ENCODE data around the gene ARAP1. TPM values are rescaled to one million over a fixed set of nuclear protein-coding genes. Genes with fewer than 3 reads are reported as not detected.

The ARAP1 gene
- total RNA-seq, 1 donor from 2014 or later, result 139 TPM

- no peak overlapping the region for H3K27ac Mint-ChIP-seq
- H3K27me3 Mint-ChIP-seq, result no peaks in the 10 kb centered on the region
- ChIA-PET CTCF (no interaction called here), POLR2A (no interaction called here)
- no peak overlapping the region for H3K4me3 Mint-ChIP-seq
- no peak for ATAC-seq (ENCODE audit: low read depth)
- TF ChIP-seq CTCF (IDR thresholded peaks at IDR 0.05), result no peak
- H3K36me3 Mint-ChIP-seq (ENCODE audit: low read depth), result peaks cover 88% of the 10 kb centered on the region
- peaks cover 2% of the 10 kb centered on the region for H3K4me1 Mint-ChIP-seq
- intact Hi-C loops (cut with micrococcal nuclease), result no loop called here
- no peak for DNase-seq
- H3K9me3 Mint-ChIP-seq, result no peaks in the 10 kb centered on the region
Measured at GRCh38 chr11:72704783-72705265, 47.4 kb downstream of the ARAP1 start.

GRCh38 chr11:72704028-72704782 is 48.0 kb downstream of the ARAP1 start:
- H3K36me3 Mint-ChIP-seq (ENCODE audit: low read depth), result peaks cover 88% of the 10 kb centered on the region
- no peak for ATAC-seq (ENCODE audit: low read depth)
- H3K9me3 Mint-ChIP-seq, result no peaks in the 10 kb centered on the region
- no peak for TF ChIP-seq CTCF (IDR thresholded peaks at IDR 0.05)
- H3K4me3 Mint-ChIP-seq, result no peak overlapping the region
- intact Hi-C loops (cut with micrococcal nuclease), result no loop called here
- ChIA-PET POLR2A (no interaction called here), CTCF (interaction anchor here (1.3 kb wide), 1 partner anchor 19 kb away, joined by 4 read pairs; no protein-coding TSS in a partner anchor)
- no peak overlapping the region for H3K27ac Mint-ChIP-seq
- H3K4me1 Mint-ChIP-seq, result peaks cover 2% of the 10 kb centered on the region
- no peaks in the 10 kb centered on the region for H3K27me3 Mint-ChIP-seq
- DNase-seq, result no peak

GRCh38 chr11:72703267-72704008 is 48.8 kb downstream of the ARAP1 start:
- DNase-seq (no peak), ATAC-seq (ENCODE audit: low read depth) (no peak)
- H3K4me3 Mint-ChIP-seq, result no peak overlapping the region
- POLR2A ChIA-PET, result interaction anchor here (0.6 kb wide), 1 partner anchor 20 kb away, joined by 3 read pairs; no protein-coding TSS in a partner anchor
- no peaks in the 10 kb centered on the region for H3K9me3 Mint-ChIP-seq
- CTCF ChIA-PET, result interaction anchor here (1.3 kb wide), 1 partner anchor 18 kb away, joined by 4 read pairs; no protein-coding TSS in a partner anchor
- intact Hi-C loops (cut with micrococcal nuclease), result no loop called here
- no peak for TF ChIP-seq CTCF (IDR thresholded peaks at IDR 0.05)
- H3K27ac Mint-ChIP-seq, result no peak overlapping the region
- peaks cover 88% of the 10 kb centered on the region for H3K36me3 Mint-ChIP-seq (ENCODE audit: low read depth)
- H3K4me1 Mint-ChIP-seq, result peaks cover 2% of the 10 kb centered on the region
- H3K27me3 Mint-ChIP-seq, result no peaks in the 10 kb centered on the region

- intact Hi-C loops (cut with micrococcal nuclease), result no loop called here
- ATAC-seq (ENCODE audit: low read depth), result no peak
- no peak for TF ChIP-seq CTCF (IDR thresholded peaks at IDR 0.05)
- Mint-ChIP-seq H3K36me3 (ENCODE audit: low read depth) (peaks cover 88% of the 10 kb centered on the region), H3K4me3 (no peak overlapping the region), H3K27ac (no peak overlapping the region), H3K27me3 (no peaks in the 10 kb centered on the region), H3K4me1 (peaks cover 2% of the 10 kb centered on the region), H3K9me3 (no peaks in the 10 kb centered on the region)
- ChIA-PET CTCF (interaction anchor here (1.3 kb wide), 1 partner anchor 17 kb away, joined by 4 read pairs; no protein-coding TSS in a partner anchor), POLR2A (interaction anchor here (0.6 kb wide), 2 partner anchors 15 to 21 kb away, joined by 3 read pairs; no protein-coding TSS in a partner anchor)
- no peak for DNase-seq
Measured at GRCh38 chr11:72702577-72703241, 49.5 kb downstream of the ARAP1 start.
